GM12864 (cell line): ENCODE measurements around the gene C12orf75.
A peak's percentile ranks its signal among the peaks of the same experiment; 100 is the strongest.

ENCODE experiments used
- DNase-seq: peaks from one replicate; pipeline ENCODE4 v3.0.0-alpha.2; 2011; ENCODE audit warnings: low read depth
- H3K4me3 ChIP-seq: 2 replicates; pipeline ENCODE4 v1.5.1; 2011; ENCODE audit warnings: mild to moderate bottlenecking, low read depth, low read length, control low read depth
- CTCF ChIP-seq: IDR thresholded peaks from 2 replicates; pipeline ENCODE4 v1.5.1; 2011; ENCODE audit warnings: low read depth, mild to moderate bottlenecking, moderate library complexity, low read length, control low read depth, inconsistent platforms; ENCODE audit errors: missing control alignments

Gene C12orf75

GRCh38 chr12:105418229-105418628, 87.7 kb downstream of the C12orf75 start:
- TF ChIP-seq CTCF = no peak
- no peak overlapping the region for H3K4me3 ChIP-seq
- no peak for DNase-seq

GRCh38 chr12:105418821-105419291, 88.4 kb downstream of the C12orf75 start:
- TF ChIP-seq CTCF = no peak
- no peak overlapping the region for H3K4me3 ChIP-seq
- DNase-seq = no peak

GRCh38 chr12:105419606-105420005, 89.1 kb downstream of the C12orf75 start:
- no peak for TF ChIP-seq CTCF

GRCh38 chr12:105420046-105420445, 89.6 kb downstream of the C12orf75 start:
- no peak overlapping the region for H3K4me3 ChIP-seq
- TF ChIP-seq CTCF = no peak

More at GRCh38 chr12:105419606-105420005, 89.1 kb downstream of the C12orf75 start:
- H3K4me3 ChIP-seq = no peak overlapping the region
- no peak for DNase-seq

GRCh38 chr12:105420659-105421240, 90.3 kb downstream of the C12orf75 start:
- no peak overlapping the region for H3K4me3 ChIP-seq
- TF ChIP-seq CTCF = peak; percentile 79
- DNase-seq = peak; percentile 19

More at GRCh38 chr12:105420046-105420445, 89.6 kb downstream of the C12orf75 start:
- DNase-seq = no peak
